ENCODE data around the gene SDC1. TPM values are rescaled to one million over a fixed set of nuclear protein-coding genes. Genes with fewer than 3 reads are reported as not detected.

SDC1 gene, protein sequence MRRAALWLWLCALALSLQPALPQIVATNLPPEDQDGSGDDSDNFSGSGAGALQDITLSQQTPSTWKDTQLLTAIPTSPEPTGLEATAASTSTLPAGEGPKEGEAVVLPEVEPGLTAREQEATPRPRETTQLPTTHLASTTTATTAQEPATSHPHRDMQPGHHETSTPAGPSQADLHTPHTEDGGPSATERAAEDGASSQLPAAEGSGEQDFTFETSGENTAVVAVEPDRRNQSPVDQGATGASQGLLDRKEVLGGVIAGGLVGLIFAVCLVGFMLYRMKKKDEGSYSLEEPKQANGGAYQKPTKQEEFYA
- 0.47 and 1.5 TPM in 2 replicates for total RNA-seq

GRCh38 chr2:20224716-20225293 lies at the start of gene SDC1:
TSS of gene SDC1 (minus strand) at chr2:20225130. CDS start at chr2:20224867, 263 bp downstream.

Other genes starting within 250 kb of the SDC1 start
- gene WDR35, start 235.0 kb downstream of the SDC1 start, total RNA-seq, result 11.5 and 14.2 TPM in 2 replicates
- gene MATN3, start 212.5 kb downstream of the SDC1 start, total RNA-seq, result 0.85 and 1.3 TPM in 2 replicates
- 92.8 and 94.4 TPM in 2 replicates for gene LAPTM4A, start 173.5 kb downstream of the SDC1 start, total RNA-seq
- 33.9 and 43.4 TPM in 2 replicates for gene PUM2, start 125.7 kb upstream of the SDC1 start, total RNA-seq
- 741 and 831 TPM in 2 replicates for gene RHOB, start 221.9 kb upstream of the SDC1 start, total RNA-seq